Trophoblast cell (in vitro differentiated cells and primary cell): ENCODE results near the gene PPIA.

Experiments
- DNase-seq, 2 donors: peaks; one replicate each; pipeline ENCODE4 v3.0.0-alpha.2; 2016
- H2AFZ ChIP-seq: 2 replicates; pipeline ENCODE4 v1.6.1; 2013; ENCODE audit warnings: low read length, moderate library complexity, mild to moderate bottlenecking; ENCODE audit not compliant: insufficient read depth, poor library complexity
- H2AK5ac ChIP-seq: 2 replicates; pipeline ENCODE4 v1.6.1; 2013; ENCODE audit warnings: mild to moderate bottlenecking, low read length
- H2BK120ac ChIP-seq: 2 replicates; pipeline ENCODE4 v1.6.1; 2013; ENCODE audit warnings: low read length, mild to moderate bottlenecking, moderate library complexity; ENCODE audit not compliant: insufficient read depth, poor library complexity
- H2BK12ac ChIP-seq: 2 replicates; pipeline ENCODE4 v1.6.1; 2013; ENCODE audit warnings: mild to moderate bottlenecking, low read length, moderate library complexity
- H2BK5ac ChIP-seq: 2 replicates; pipeline ENCODE4 v1.6.1; 2013; ENCODE audit warnings: low read length, low read depth, moderate library complexity, mild to moderate bottlenecking; ENCODE audit not compliant: poor library complexity
- H3K14ac ChIP-seq: 2 replicates; pipeline ENCODE4 v1.6.1; 2013; ENCODE audit warnings: mild to moderate bottlenecking, low read length
- H3K18ac ChIP-seq: 2 replicates; pipeline ENCODE4 v1.6.1; 2013; ENCODE audit warnings: mild to moderate bottlenecking, low read length
- H3K23ac ChIP-seq: 2 replicates; pipeline ENCODE4 v1.6.1; 2013; ENCODE audit warnings: low read length
- H3K27ac ChIP-seq: 2 replicates; pipeline ENCODE4 v1.5.1; 2013; ENCODE audit warnings: low read depth, mild to moderate bottlenecking, inconsistent platforms, low read length, moderate library complexity
- H3K27me3 ChIP-seq: 2 replicates; pipeline ENCODE4 v1.6.1; 2013; ENCODE audit warnings: inconsistent platforms, mild to moderate bottlenecking, low read length, moderate library complexity; ENCODE audit not compliant: insufficient read depth
- H3K36me3 ChIP-seq, 2 experiments: 1 replicate in 1 of 2; 2 replicates in 1 of 2; pipeline ENCODE4 v1.6.1; 2013; ENCODE audit warnings: low read length in 2 of 2, mild to moderate bottlenecking in 2 of 2, moderate library complexity in 1 of 2; ENCODE audit not compliant: insufficient read depth in 2 of 2, control insufficient read depth in 1 of 2
- H3K4ac ChIP-seq: 2 replicates; pipeline ENCODE4 v1.6.1; 2013; ENCODE audit warnings: low read depth, mild to moderate bottlenecking, low read length, moderate library complexity
- H3K4me1 ChIP-seq, 2 experiments: 1 replicate in 1 of 2; 2 replicates in 1 of 2; pipeline ENCODE4 v1.6.1; 2013; ENCODE audit warnings: low read length in 2 of 2, mild to moderate bottlenecking in 2 of 2, moderate library complexity in 1 of 2; ENCODE audit not compliant: insufficient read depth in 2 of 2, control insufficient read depth in 1 of 2
- H3K4me2 ChIP-seq: 2 replicates; pipeline ENCODE4 v1.6.1; 2013; ENCODE audit warnings: inconsistent platforms, mild to moderate bottlenecking, low read length, moderate library complexity
- H3K4me3 ChIP-seq: 2 replicates; pipeline ENCODE4 v1.5.1; 2013; ENCODE audit warnings: mild to moderate bottlenecking, low read depth, low read length, inconsistent platforms
- H3K79me1 ChIP-seq: one replicate; pipeline ENCODE4 v1.6.1; 2013; ENCODE audit warnings: low read length
- H3K79me2 ChIP-seq: 2 replicates; pipeline ENCODE4 v1.6.1; 2013; ENCODE audit warnings: low read length, mild to moderate bottlenecking; ENCODE audit not compliant: control insufficient read depth, insufficient read depth, poor library complexity
- H3K9ac ChIP-seq: 2 replicates; pipeline ENCODE4 v1.6.1; 2013; ENCODE audit warnings: mild to moderate bottlenecking, low read length
- H3K9me3 ChIP-seq: 2 replicates; pipeline ENCODE4 v1.6.1; 2013; ENCODE audit warnings: low read depth, mild to moderate bottlenecking, control low read depth, inconsistent platforms, low read length; ENCODE audit not compliant: insufficient read depth
- H4K12ac ChIP-seq: 2 replicates; pipeline ENCODE4 v1.6.1; 2013; ENCODE audit warnings: low read depth, mild to moderate bottlenecking, low read length, moderate library complexity
- H4K8ac ChIP-seq: 2 replicates; pipeline ENCODE4 v1.6.1; 2013; ENCODE audit warnings: low read depth, mild to moderate bottlenecking, low read length, moderate library complexity
- H4K91ac ChIP-seq: one replicate; pipeline ENCODE4 v1.6.1; 2013; ENCODE audit warnings: low read depth, mild to moderate bottlenecking, low read length, moderate library complexity
- WGBS: extraction: QIAGEN DNeasy Blood & Tissue Kit; methylation state at CpG from one replicate; pipeline ENCODE4 v1.1.7; 2013; ENCODE audit warnings: missing lambda C conversion rate; ENCODE audit not compliant: insufficient read length, insufficient coverage; ENCODE audit errors: extremely low coverage; 5-methylcytosine and 5-hydroxymethylcytosine counted together

The PPIA gene

GRCh38 chr7:44849885-44850544 is 53.5 kb downstream of the PPIA start:
- H3K4me3 ChIP-seq: no peak overlapping the region
- H4K91ac ChIP-seq: no peak overlapping the region
- H3K9me3 ChIP-seq: no peaks in the 10 kb centered on the region
- no peak overlapping the region for H3K23ac ChIP-seq
- H4K8ac ChIP-seq: no peak overlapping the region
- no peak overlapping the region for H3K18ac ChIP-seq
- WGBS: no CpG with 5 or more reads among the region's 5 CpGs
- no peak overlapping the region for H2BK5ac ChIP-seq
- H3K79me1 ChIP-seq: peaks cover 6% of the 10 kb centered on the region
- no peak overlapping the region for H2AFZ ChIP-seq
- H3K27ac ChIP-seq: no peak overlapping the region
- no peak overlapping the region for H3K4ac ChIP-seq
- no peaks in the 10 kb centered on the region for H3K36me3 ChIP-seq
- no peak overlapping the region for H2BK120ac ChIP-seq
- H2BK12ac ChIP-seq: no peak overlapping the region
- peaks cover 3% of the 10 kb centered on the region in 2 experiments for H3K4me1 ChIP-seq
- no peaks in the 10 kb centered on the region for H3K27me3 ChIP-seq
- no peak overlapping the region for H2AK5ac ChIP-seq
- peaks cover 4% of the 10 kb centered on the region for H3K79me2 ChIP-seq
- no peak overlapping the region for H3K9ac ChIP-seq
- H3K14ac ChIP-seq: no peak overlapping the region
- no peak overlapping the region for H4K12ac ChIP-seq
- H3K4me2 ChIP-seq: no peak overlapping the region
- peak; percentile 80 to 91 for DNase-seq

- Histone ChIP-seq H3K14ac (no peak overlapping the region), H3K79me2 (peaks cover 2% of the 10 kb centered on the region), H4K8ac (no peak overlapping the region), H3K79me1 (peaks cover 6% of the 10 kb centered on the region), H3K36me3 (no peaks in the 10 kb centered on the region), H3K23ac (no peak overlapping the region), H2BK12ac (no peak overlapping the region), H3K4me2 (no peak overlapping the region), H2AK5ac (no peak overlapping the region), H3K4ac (no peak overlapping the region), H4K91ac (no peak overlapping the region), H3K27me3 (no peaks in the 10 kb centered on the region), H3K9ac (no peak overlapping the region), H3K27ac (no peak overlapping the region), H3K18ac (no peak overlapping the region), H2BK5ac (no peak overlapping the region), H2BK120ac (no peak overlapping the region), H2AFZ (no peak overlapping the region), H3K4me3 (no peak overlapping the region), H3K9me3 (no peaks in the 10 kb centered on the region), H4K12ac (no peak overlapping the region), H3K4me1 (peaks cover 3% of the 10 kb centered on the region in 2 experiments)
- no CpG with 5 or more reads among the region's 3 CpGs for WGBS
- peak in 1 of 2 donors; percentile 80 for DNase-seq
Measured at GRCh38 chr7:44852590-44852989, 56.1 kb downstream of the PPIA start.
